ENCODE data around the gene SIGLEC12. TPM values are rescaled to one million over a fixed set of nuclear protein-coding genes. Genes with fewer than 3 reads are reported as not detected.

The SIGLEC12 gene
- total and polyA plus RNA-seq, 2 of the 13 experiments (the other 11 are each of a cell fraction or from before 2014, with no cell fraction given), result not detected

- no peak overlapping the region for H3K4me3 ChIP-seq (replicated peaks in 1 of 3; ENCODE audit: insufficient read depth in 1 of 3, low read depth in 2 of 3, low read length in 3 of 3)
- CTCF ChIA-PET (ENCODE audit: low intra/inter-chr PET ratio, low total read pairs), result no interaction called here
- no peak overlapping the region for H2AFZ ChIP-seq (ENCODE audit: low read length)
- no peak for TF ChIP-seq ZNF704 (CRISPR knock-in tag; IDR thresholded peaks at IDR 0.05; ENCODE audit: borderline replicate concordance)
- no peak for TF ChIP-seq SOX5 (CRISPR knock-in tag; IDR thresholded peaks at IDR 0.05; ENCODE audit: borderline replicate concordance)
- no peak for TF ChIP-seq CHCHD3 (CRISPR knock-in tag; IDR thresholded peaks at IDR 0.05)
- no peak for TF ChIP-seq TBP (CRISPR knock-in tag; IDR thresholded peaks at IDR 0.05)
- TF ChIP-seq, protein P1, sequence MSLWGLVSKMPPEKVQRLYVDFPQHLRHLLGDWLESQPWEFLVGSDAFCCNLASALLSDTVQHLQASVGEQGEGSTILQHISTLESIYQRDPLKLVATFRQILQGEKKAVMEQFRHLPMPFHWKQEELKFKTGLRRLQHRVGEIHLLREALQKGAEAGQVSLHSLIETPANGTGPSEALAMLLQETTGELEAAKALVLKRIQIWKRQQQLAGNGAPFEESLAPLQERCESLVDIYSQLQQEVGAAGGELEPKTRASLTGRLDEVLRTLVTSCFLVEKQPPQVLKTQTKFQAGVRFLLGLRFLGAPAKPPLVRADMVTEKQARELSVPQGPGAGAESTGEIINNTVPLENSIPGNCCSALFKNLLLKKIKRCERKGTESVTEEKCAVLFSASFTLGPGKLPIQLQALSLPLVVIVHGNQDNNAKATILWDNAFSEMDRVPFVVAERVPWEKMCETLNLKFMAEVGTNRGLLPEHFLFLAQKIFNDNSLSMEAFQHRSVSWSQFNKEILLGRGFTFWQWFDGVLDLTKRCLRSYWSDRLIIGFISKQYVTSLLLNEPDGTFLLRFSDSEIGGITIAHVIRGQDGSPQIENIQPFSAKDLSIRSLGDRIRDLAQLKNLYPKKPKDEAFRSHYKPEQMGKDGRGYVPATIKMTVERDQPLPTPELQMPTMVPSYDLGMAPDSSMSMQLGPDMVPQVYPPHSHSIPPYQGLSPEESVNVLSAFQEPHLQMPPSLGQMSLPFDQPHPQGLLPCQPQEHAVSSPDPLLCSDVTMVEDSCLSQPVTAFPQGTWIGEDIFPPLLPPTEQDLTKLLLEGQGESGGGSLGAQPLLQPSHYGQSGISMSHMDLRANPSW (CRISPR knock-in tag; IDR thresholded peaks at IDR 0.05; ENCODE audit: borderline replicate concordance), result no peak
- no peak for TF ChIP-seq ZNF501 (CRISPR knock-in tag; IDR thresholded peaks at IDR 0.05)
- no peak for TF ChIP-seq SUZ12 (IDR thresholded peaks at IDR 0.05; ENCODE audit: low read depth, low read length)
- no peak for TF ChIP-seq HOXD1 (CRISPR knock-in tag; IDR thresholded peaks at IDR 0.05)
- no peak for TF ChIP-seq ZNF205 (CRISPR knock-in tag; IDR thresholded peaks at IDR 0.05)
- intact Hi-C loops (cut with micrococcal nuclease; ENCODE audit: unreplicated experiment), result no loop called here
- H4K20me1 ChIP-seq (ENCODE audit: insufficient read depth, low read length), result no peaks in the 10 kb centered on the region
- peaks cover 1 to 7% of the 10 kb centered on the region in 2 experiments; a peak in 1 of 5 replicates for H3K27me3 ChIP-seq (ENCODE audit: control insufficient read depth in 1 of 2, insufficient read depth in 2 of 2, low read length in 2 of 2)
- POLR2A ChIA-PET, result no interaction called here
- FAIRE-seq (no peak), ATAC-seq (no peak), DNase-seq (ENCODE audit: low spot score) (no peak)
- in situ Hi-C loops (cut with HindIII; ENCODE audit: extremely low pct_ligation_motif_present, low pct_unique_long_range_greater_than_20kb), result no loop called here
- H3K4me1 ChIP-seq (ENCODE audit: insufficient read depth, low read length), result no peaks in the 10 kb centered on the region
- BruUV-seq (replicated peaks), result no TSS peak
- H3K9me3 ChIP-seq (ENCODE audit: low read length), result no peaks in the 10 kb centered on the region
- no peak overlapping the region for H3K27ac ChIP-seq (ENCODE audit: extremely low read length, insufficient read depth, low read length)
- H3K4me2 ChIP-seq (ENCODE audit: low read depth, low read length), result no peak overlapping the region
- no peak overlapping the region for H3K9ac ChIP-seq (ENCODE audit: insufficient read depth, low read depth, low read length)
- H3K79me2 ChIP-seq (ENCODE audit: insufficient read depth, low read length), result no peaks in the 10 kb centered on the region
- no peaks in the 10 kb centered on the region for H3K36me3 ChIP-seq (replicated peaks in 1 of 2; ENCODE audit: control insufficient read depth in 1 of 2, insufficient read depth in 2 of 2, low read length in 2 of 2)
- WGBS (ENCODE audit: low lambda C conversion rate), result 0% methylated on average over 3 of the region's 3 CpGs
These were observed 3.9 kb downstream of the SIGLEC12 start for GRCh38 chr19:51497666-51498065.

Measured in HepG2 (cell line).